Stomach (tissue), 9 donors: ENCODE data around the gene HNRNPF. TPM values are rescaled to one million over a fixed set of nuclear protein-coding genes. Genes with fewer than 3 reads are reported as not detected.

Source experiments
- DNase-seq, 2 donors: peaks; one replicate each; pipeline versions ENCODE4 v3.0.0 to v3.0.0-alpha.2; 2013 to 2019
- H3K27ac ChIP-seq, 5 donors: fragments of 200-600 bp in 4 of 5; sonication (generic) in 4 of 5; one replicate each; pipeline ENCODE4 v1.5.1; 2013 to 2019; ENCODE audit warnings: mild to moderate bottlenecking in 1 of 5, moderate library complexity in 1 of 5
- H3K27me3 ChIP-seq, 3 donors: fragments of 200-600 bp; sonication (generic); one replicate each; pipeline ENCODE4 v1.5.1; 2017 to 2019; ENCODE audit warnings: mixed run types in 1 of 3
- H3K36me3 ChIP-seq, 4 donors: fragments of 200-600 bp; sonication (generic); 1 replicate in 3 of 4; 2 replicates in 1 of 4; pipeline ENCODE4 v1.5.1; 2016 to 2019
- H3K4me1 ChIP-seq, 4 donors: fragments of 200-600 bp; sonication (generic); one replicate each; pipeline ENCODE4 v1.5.1; 2016 to 2019
- H3K4me3 ChIP-seq, 4 donors: fragments of 200-600 bp; sonication (generic) in 3 of 4; one replicate each; pipeline ENCODE4 v1.5.1; 2016 to 2019; ENCODE audit warnings: mild to moderate bottlenecking in 1 of 4
- H3K9me3 ChIP-seq, 4 donors: fragments of 200-600 bp; sonication (generic); one replicate each; pipeline ENCODE4 v1.5.1; 2016 to 2019
- CTCF ChIP-seq, 7 experiments: fragments of 450-650 bp in 4 of 7; fragments of 200-600 bp in 3 of 7; sonication (generic) in 3 of 7; IDR thresholded peaks; one replicate each; pipeline ENCODE4 v1.5.1; 2016 to 2019; ENCODE audit warnings: antibody characterized with exemption in 7 of 7, control low read depth in 2 of 7, mild to moderate bottlenecking in 1 of 7
- EP300 ChIP-seq: sonication (generic); formaldehyde crosslinking; IDR thresholded peaks from one replicate; pipeline ENCODE4 v1.6.1; 2017; ENCODE audit warnings: antibody characterized with exemption
- POLR2A ChIP-seq, 4 donors: fragments of 450-650 bp; IDR thresholded peaks; one replicate each; pipeline ENCODE4 v1.6.1; 2016; ENCODE audit warnings: antibody characterized with exemption in 4 of 4, control low read depth in 2 of 4, mild to moderate bottlenecking in 1 of 4, moderate library complexity in 1 of 4
- POLR2AphosphoS5 ChIP-seq, 3 donors: sonication (generic); formaldehyde crosslinking; IDR thresholded peaks; one replicate each; pipeline ENCODE4 v1.6.1; 2016; ENCODE audit warnings: antibody characterized with exemption in 3 of 3
- WGBS, 5 donors: extraction: QIAGEN DNeasy Blood & Tissue Kit in 3 of 5; methylation state at CpG; one replicate each; pipeline versions ENCODE4 v1.1.5 to v1.1.7; 2013 to 2018; 5-methylcytosine and 5-hydroxymethylcytosine counted together
- intact Hi-C: fragments of 100-400 bp; cut with DNase I; formaldehyde crosslinking; loops from one replicate; pipeline ENCODE4 v1.15.1; 2023; ENCODE audit warnings: low total_unique reads
- polyA plus RNA-seq, 3 donors: library from polyadenylated mRNA; stranded (reverse); fragments of 200-250 nt; gene quantifications; one replicate each; pipeline ENCODE4 v1.2.3, GENCODE V29; 2013
- total RNA-seq, 5 donors: library from RNA; depleted of rRNA; stranded (reverse); fragments of >200 nt; gene quantifications; one replicate each; pipeline versions ENCODE4 v1.1.0 to v1.2.3, GENCODE V29; 2014 to 2016
- donor health status: healthy with polysubstance abuse.
- donor health status: Bipolar disorder and iron deficiency.
- donor health status: healthy.

Gene HNRNPF
- total and polyA plus RNA-seq, 8 donors = 36.2 to 169 (median 87.3) TPM

GRCh38 chr10:43410345-43410744 is 1.4 kb upstream of the HNRNPF start:
- H3K27me3 ChIP-seq = no peaks in the 10 kb centered on the region
- H3K36me3 ChIP-seq = no peaks in the 10 kb centered on the region
- H3K9me3 ChIP-seq = no peaks in the 10 kb centered on the region
- DNase-seq = no peak
- H3K4me1 ChIP-seq = peaks cover 14 to 26% (median 19%) of the 10 kb centered on the region in 4 donors
- intact Hi-C loops = no loop called here
- 82 to 93% (median 90%) methylated on average over 14 of the region's 14 CpGs for WGBS, 5 donors
- peak overlapping the region in 2 of 5 donors; percentile 99 to 100 for H3K27ac ChIP-seq
- no peak for TF ChIP-seq CTCF (IDR thresholded peaks at IDR 0.05)
- no peak for TF ChIP-seq POLR2A (IDR thresholded peaks at IDR 0.05)
- no peak for TF ChIP-seq POLR2AphosphoS5 (IDR thresholded peaks at IDR 0.05)
- no peak for TF ChIP-seq EP300
- no peak overlapping the region for H3K4me3 ChIP-seq

- TF ChIP-seq EP300 (no peak), POLR2A (IDR thresholded peaks at IDR 0.05) (no peak), POLR2AphosphoS5 (IDR thresholded peaks at IDR 0.05) (no peak), CTCF (IDR thresholded peaks at IDR 0.05) (no peak)
Observed at GRCh38 chr10:43409385-43410109, 561 bp upstream of the HNRNPF start.

GRCh38 chr10:43408331-43408709 is 666 bp downstream of the HNRNPF start:
- TF ChIP-seq POLR2AphosphoS5 (IDR thresholded peaks at IDR 0.05) (no peak), CTCF (IDR thresholded peaks at IDR 0.05) (peak in 2 of 7 experiments; percentile 1 to 5)
- Histone ChIP-seq H3K27ac (peak overlapping the region; percentile 99 to 100 (median 100)), H3K4me1 (peaks cover 30 to 46% (median 38%) of the 10 kb centered on the region in 4 donors), H3K36me3 (no peaks in the 10 kb centered on the region), H3K9me3 (no peaks in the 10 kb centered on the region), H3K27me3 (no peaks in the 10 kb centered on the region), H3K4me3 (peak overlapping the region; percentile 69 to 91 (median 78))
- WGBS, 5 donors = 0 to 1% (median 1%) methylated on average over 16 to 31 of the region's 31 CpGs
- intact Hi-C loops = no loop called here
- DNase-seq = no peak

More at GRCh38 chr10:43409385-43410109, 561 bp upstream of the HNRNPF start:
- H3K27me3 ChIP-seq = no peaks in the 10 kb centered on the region
- H3K27ac ChIP-seq = peak overlapping the region; percentile 99 to 100 (median 100)
- WGBS, 5 donors = 6 to 13% (median 10%) methylated on average over 46 of the region's 46 CpGs
- peak; percentile 53 to 68 for DNase-seq
- peak overlapping the region; percentile 69 to 91 (median 78) for H3K4me3 ChIP-seq
- no peaks in the 10 kb centered on the region for H3K9me3 ChIP-seq
- intact Hi-C loops = no loop called here
- peaks cover 18 to 34% (median 26%) of the 10 kb centered on the region in 4 donors for H3K4me1 ChIP-seq
- no peaks in the 10 kb centered on the region for H3K36me3 ChIP-seq

GRCh38 chr10:43407576-43408330 is 1.2 kb downstream of the HNRNPF start:
- peak; percentile 94 to 97 for DNase-seq
- H3K4me1 ChIP-seq = peaks cover 36 to 52% (median 44%) of the 10 kb centered on the region in 4 donors
- H3K36me3 ChIP-seq = peaks cover 0 to 3% (median 0%) of the 10 kb centered on the region in 4 donors
- peak in 4 of 7 experiments; percentile 21 to 49 (median 38) for TF ChIP-seq CTCF (IDR thresholded peaks at IDR 0.05)
- peak; percentile 87 to 98 (median 95) for TF ChIP-seq POLR2AphosphoS5 (IDR thresholded peaks at IDR 0.05)
- no peak for TF ChIP-seq POLR2A (IDR thresholded peaks at IDR 0.05)
- no peak for TF ChIP-seq EP300
- no peaks in the 10 kb centered on the region for H3K9me3 ChIP-seq
- WGBS, 5 donors = 0 to 1% (median 1%) methylated on average over 55 to 56 of the region's 56 CpGs
- H3K27ac ChIP-seq = peak overlapping the region; percentile 99 to 100 (median 100)
- no peaks in the 10 kb centered on the region for H3K27me3 ChIP-seq
- intact Hi-C loops = no loop called here
- H3K4me3 ChIP-seq = peak overlapping the region; percentile 69 to 91 (median 78)
